Vagina (tissue), 2 donors: ENCODE results near the gene CXADR. TPM values are rescaled to one million over a fixed set of nuclear protein-coding genes. Genes with fewer than 3 reads are reported as not detected.

Experiments
- DNase-seq, 2 donors: peaks; one replicate each; pipeline ENCODE4 v3.0.0-alpha.2; 2017; ENCODE audit errors: extremely low spot score in 2 of 2
- H3K27ac ChIP-seq: fragments of 200-600 bp; sonication (generic); one replicate; pipeline ENCODE4 v1.5.1; 2019
- H3K27me3 ChIP-seq: fragments of 200-600 bp; sonication (generic); one replicate; pipeline ENCODE4 v1.5.1; 2019
- H3K36me3 ChIP-seq, 2 donors: fragments of 200-600 bp; sonication (generic); one replicate each; pipeline ENCODE4 v1.5.1; 2017 to 2019
- H3K4me1 ChIP-seq: fragments of 200-600 bp; sonication (generic); one replicate; pipeline ENCODE4 v1.5.1; 2019
- H3K4me3 ChIP-seq, 2 donors: fragments of 200-600 bp; sonication (generic); 1 replicate in 1 of 2; 2 replicates in 1 of 2; pipeline ENCODE4 v1.5.1; 2016 to 2019
- H3K9me3 ChIP-seq: fragments of 200-600 bp; sonication (generic); one replicate; pipeline ENCODE4 v1.5.1; 2019
- CTCF ChIP-seq, 3 experiments: fragments of 450-650 bp in 2 of 3; fragments of 200-600 bp in 1 of 3; sonication (generic) in 1 of 3; IDR thresholded peaks; one replicate each; pipeline ENCODE4 v1.5.1; 2017 to 2019; ENCODE audit warnings: antibody characterized with exemption in 3 of 3, mild to moderate bottlenecking in 2 of 3, moderate library complexity in 2 of 3
- POLR2A ChIP-seq, 2 donors: fragments of 450-650 bp; IDR thresholded peaks; one replicate each; pipeline ENCODE4 v1.6.1; 2017; ENCODE audit warnings: antibody characterized with exemption in 2 of 2, mild to moderate bottlenecking in 2 of 2, moderate library complexity in 2 of 2
- POLR2AphosphoS5 ChIP-seq, 2 donors: sonication (generic); formaldehyde crosslinking; IDR thresholded peaks; one replicate each; pipeline ENCODE4 v1.9.0; 2017; ENCODE audit warnings: antibody characterized with exemption in 2 of 2, mild to moderate bottlenecking in 2 of 2, low read depth in 1 of 2; ENCODE audit not compliant: insufficient read depth in 1 of 2
- intact Hi-C: fragments of 100-400 bp; cut with DNase I; formaldehyde crosslinking; loops from one replicate; pipeline ENCODE4 v1.15.1; 2023
- total RNA-seq: library from RNA; depleted of rRNA; stranded (reverse); fragments of >200 nt; gene quantifications from one replicate; pipeline ENCODE4 v1.2.3, GENCODE V29; 2016

CXADR gene
- total RNA-seq, 1 donor from 2014 or later: 19.2 TPM

GRCh38 chr21:17572431-17572830, 59.6 kb downstream of the CXADR start:
- DNase-seq: no peak
- Histone ChIP-seq H3K9me3 (no peaks in the 10 kb centered on the region), H3K27me3 (no peaks in the 10 kb centered on the region), H3K4me3 (no peak overlapping the region), H3K36me3 (no peaks in the 10 kb centered on the region), H3K4me1 (peaks cover 5% of the 10 kb centered on the region), H3K27ac (no peak overlapping the region)
- TF ChIP-seq CTCF (IDR thresholded peaks at IDR 0.05) (no peak), POLR2A (IDR thresholded peaks at IDR 0.05) (no peak), POLR2AphosphoS5 (IDR thresholded peaks at IDR 0.05; ENCODE audit: insufficient read depth in 1 of 2, low read depth in 1 of 2) (no peak)
- intact Hi-C loops: no loop called here

- no peaks in the 10 kb centered on the region for H3K9me3 ChIP-seq
- H3K4me1 ChIP-seq: peaks cover 5% of the 10 kb centered on the region
- no peak for TF ChIP-seq POLR2A (IDR thresholded peaks at IDR 0.05)
- TF ChIP-seq POLR2AphosphoS5 (IDR thresholded peaks at IDR 0.05; ENCODE audit: insufficient read depth in 1 of 2, low read depth in 1 of 2): no peak
- no peak for TF ChIP-seq CTCF (IDR thresholded peaks at IDR 0.05)
- H3K36me3 ChIP-seq: no peaks in the 10 kb centered on the region
- DNase-seq: no peak
- no peak overlapping the region for H3K27ac ChIP-seq
- no peaks in the 10 kb centered on the region for H3K27me3 ChIP-seq
- intact Hi-C loops: no loop called here
- H3K4me3 ChIP-seq: no peak overlapping the region
Measured at GRCh38 chr21:17575076-17575475, 62.2 kb downstream of the CXADR start.

GRCh38 chr21:17576080-17576835, 63.4 kb downstream of the CXADR start:
- intact Hi-C loops: no loop called here
- H3K27ac ChIP-seq: no peak overlapping the region
- H3K36me3 ChIP-seq: no peaks in the 10 kb centered on the region
- H3K9me3 ChIP-seq: no peaks in the 10 kb centered on the region
- H3K27me3 ChIP-seq: no peaks in the 10 kb centered on the region
- H3K4me3 ChIP-seq: no peak overlapping the region
- no peak for DNase-seq
- peaks cover 5% of the 10 kb centered on the region for H3K4me1 ChIP-seq
- TF ChIP-seq CTCF (IDR thresholded peaks at IDR 0.05): no peak
- TF ChIP-seq POLR2A (IDR thresholded peaks at IDR 0.05): no peak
- no peak for TF ChIP-seq POLR2AphosphoS5 (IDR thresholded peaks at IDR 0.05; ENCODE audit: insufficient read depth in 1 of 2, low read depth in 1 of 2)

- TF ChIP-seq POLR2AphosphoS5 (IDR thresholded peaks at IDR 0.05; ENCODE audit: insufficient read depth in 1 of 2, low read depth in 1 of 2) (no peak), CTCF (IDR thresholded peaks at IDR 0.05) (no peak), POLR2A (IDR thresholded peaks at IDR 0.05) (no peak)
- Histone ChIP-seq H3K4me1 (peaks cover 5% of the 10 kb centered on the region), H3K27ac (no peak overlapping the region), H3K27me3 (no peaks in the 10 kb centered on the region), H3K36me3 (no peaks in the 10 kb centered on the region), H3K9me3 (no peaks in the 10 kb centered on the region), H3K4me3 (no peak overlapping the region)
- no peak for DNase-seq
- intact Hi-C loops: no loop called here
Measured at GRCh38 chr21:17577701-17578100, 64.9 kb downstream of the CXADR start.

GRCh38 chr21:17578162-17578561, 65.3 kb downstream of the CXADR start:
- Histone ChIP-seq H3K27me3 (no peaks in the 10 kb centered on the region), H3K4me3 (no peak overlapping the region), H3K27ac (no peak overlapping the region), H3K36me3 (no peaks in the 10 kb centered on the region), H3K9me3 (no peaks in the 10 kb centered on the region), H3K4me1 (peaks cover 5% of the 10 kb centered on the region)
- intact Hi-C loops: no loop called here
- no peak for DNase-seq
- no peak for TF ChIP-seq POLR2A (IDR thresholded peaks at IDR 0.05)
- no peak for TF ChIP-seq POLR2AphosphoS5 (IDR thresholded peaks at IDR 0.05; ENCODE audit: insufficient read depth in 1 of 2, low read depth in 1 of 2)
- TF ChIP-seq CTCF (IDR thresholded peaks at IDR 0.05): no peak
